ENCODE data around the gene ABR. TPM values are rescaled to one million over a fixed set of nuclear protein-coding genes. Genes with fewer than 3 reads are reported as not detected.

ABR gene
- total and polyA plus RNA-seq, 4 experiments from 2014 or later = 7.2 to 157 (median 86.1) TPM

GRCh38 chr17:1043601-1044251 is 136.1 kb downstream of the ABR start:
- POLR2A ChIA-PET (ENCODE audit: partially characterized antibody) = no interaction called here
- Histone ChIP-seq H3K9me3 (ENCODE audit: control insufficient read depth in 1 of 2, low read length in 2 of 2) (no peaks in the 10 kb centered on the region), H3K27ac (ENCODE audit: low read depth, low read length) (no peak overlapping the region), H3K27me3 (ENCODE audit: insufficient read depth, low read length) (no peaks in the 10 kb centered on the region), H3K4me3 (ENCODE audit: low read length in 2 of 2) (no peak overlapping the region), H3K36me3 (ENCODE audit: insufficient read depth, low read length) (peaks cover 10% of the 10 kb centered on the region), H3K4me1 (ENCODE audit: insufficient read depth, low read length) (no peaks in the 10 kb centered on the region)
- Mint-ChIP-seq H3K9me3 (no peaks in the 10 kb centered on the region), H3K4me3 (no peak overlapping the region), H3K27ac (no peak overlapping the region), H3K36me3 (peaks cover 21 to 31% of the 10 kb centered on the region in 2 donors), H3K27me3 (no peaks in the 10 kb centered on the region), H3K4me1 (peaks cover 0 to 15% (median 5%) of the 10 kb centered on the region in 4 donors)
- no peak for DNase-seq
- CTCF ChIA-PET (ENCODE audit: partially characterized antibody) = interaction anchor here (1.1 to 3.0 kb wide), 2 partner anchors 12 to 14 kb away, joined by 3 to 10 read pairs; no protein-coding TSS in a partner anchor
- intact Hi-C loops (cut with micrococcal nuclease) = no loop called here

- no peak overlapping the region for H3K4me3 Mint-ChIP-seq
These were observed 137.3 kb downstream of the ABR start for GRCh38 chr17:1042486-1042885.

GRCh38 chr17:1041746-1042145 is 138.0 kb downstream of the ABR start:
- peaks cover 21 to 26% of the 10 kb centered on the region in 2 donors for H3K36me3 Mint-ChIP-seq
- no peak for DNase-seq
- no peaks in the 10 kb centered on the region for H3K9me3 Mint-ChIP-seq
- Histone ChIP-seq H3K27me3 (ENCODE audit: insufficient read depth, low read length) (no peaks in the 10 kb centered on the region), H3K36me3 (ENCODE audit: insufficient read depth, low read length) (peaks cover 10% of the 10 kb centered on the region), H3K4me3 (ENCODE audit: low read length in 2 of 2) (no peak overlapping the region), H3K9me3 (ENCODE audit: control insufficient read depth in 1 of 2, low read length in 2 of 2) (no peaks in the 10 kb centered on the region), H3K4me1 (ENCODE audit: insufficient read depth, low read length) (no peaks in the 10 kb centered on the region), H3K27ac (ENCODE audit: low read depth, low read length) (no peak overlapping the region)
- peak overlapping the region in 2 of 7 donors; percentile 74 to 87 for H3K27ac Mint-ChIP-seq
- ChIA-PET POLR2A (ENCODE audit: partially characterized antibody) (no interaction called here), CTCF (ENCODE audit: partially characterized antibody) (no interaction called here)
- peaks cover 0 to 15% (median 5%) of the 10 kb centered on the region in 4 donors for H3K4me1 Mint-ChIP-seq
- intact Hi-C loops (cut with micrococcal nuclease) = no loop called here
- no peak overlapping the region for H3K4me3 Mint-ChIP-seq
- no peaks in the 10 kb centered on the region for H3K27me3 Mint-ChIP-seq

More at GRCh38 chr17:1042486-1042885, 137.3 kb downstream of the ABR start:
- POLR2A ChIA-PET (ENCODE audit: partially characterized antibody) = no interaction called here
- Histone ChIP-seq H3K4me1 (ENCODE audit: insufficient read depth, low read length) (no peaks in the 10 kb centered on the region), H3K27me3 (ENCODE audit: insufficient read depth, low read length) (no peaks in the 10 kb centered on the region), H3K9me3 (ENCODE audit: control insufficient read depth in 1 of 2, low read length in 2 of 2) (no peaks in the 10 kb centered on the region), H3K36me3 (ENCODE audit: insufficient read depth, low read length) (peaks cover 10% of the 10 kb centered on the region), H3K4me3 (ENCODE audit: low read length in 2 of 2) (no peak overlapping the region), H3K27ac (ENCODE audit: low read depth, low read length) (no peak overlapping the region)
- DNase-seq = no peak
- intact Hi-C loops (cut with micrococcal nuclease) = no loop called here
- peak overlapping the region in 1 of 7 donors; percentile 4 for H3K27ac Mint-ChIP-seq
- H3K9me3 Mint-ChIP-seq = no peaks in the 10 kb centered on the region
- peaks cover 21 to 27% of the 10 kb centered on the region in 2 donors for H3K36me3 Mint-ChIP-seq
- CTCF ChIA-PET (ENCODE audit: partially characterized antibody) = no interaction called here
- peaks cover 0 to 15% (median 5%) of the 10 kb centered on the region in 4 donors for H3K4me1 Mint-ChIP-seq
- H3K27me3 Mint-ChIP-seq = no peaks in the 10 kb centered on the region

- Mint-ChIP-seq H3K4me1 (peaks cover 0 to 12% (median 5%) of the 10 kb centered on the region in 4 donors), H3K9me3 (no peaks in the 10 kb centered on the region), H3K36me3 (peaks cover 19 to 21% of the 10 kb centered on the region in 2 donors), H3K4me3 (no peak overlapping the region), H3K27ac (no peak overlapping the region), H3K27me3 (no peaks in the 10 kb centered on the region)
- Histone ChIP-seq H3K27me3 (ENCODE audit: insufficient read depth, low read length) (no peaks in the 10 kb centered on the region), H3K9me3 (ENCODE audit: control insufficient read depth in 1 of 2, low read length in 2 of 2) (no peaks in the 10 kb centered on the region), H3K4me1 (ENCODE audit: insufficient read depth, low read length) (no peaks in the 10 kb centered on the region), H3K27ac (ENCODE audit: low read depth, low read length) (no peak overlapping the region), H3K36me3 (ENCODE audit: insufficient read depth, low read length) (peaks cover 10% of the 10 kb centered on the region), H3K4me3 (ENCODE audit: low read length in 2 of 2) (no peak overlapping the region)
- ChIA-PET POLR2A (ENCODE audit: partially characterized antibody) (no interaction called here), CTCF (ENCODE audit: partially characterized antibody) (interaction anchor here (1.4 kb wide), 1 partner anchor 16 kb away, joined by 4 read pairs; no protein-coding TSS in a partner anchor)
- DNase-seq = no peak
- intact Hi-C loops (cut with micrococcal nuclease) = no loop called here
These were observed 139.6 kb downstream of the ABR start for GRCh38 chr17:1040216-1040600.

GRCh38 chr17:1039511-1040215 is 140.1 kb downstream of the ABR start:
- intact Hi-C loops (cut with micrococcal nuclease) = no loop called here
- POLR2A ChIA-PET (ENCODE audit: partially characterized antibody) = no interaction called here
- Histone ChIP-seq H3K27me3 (ENCODE audit: insufficient read depth, low read length) (no peaks in the 10 kb centered on the region), H3K4me1 (ENCODE audit: insufficient read depth, low read length) (no peaks in the 10 kb centered on the region), H3K36me3 (ENCODE audit: insufficient read depth, low read length) (peaks cover 10% of the 10 kb centered on the region), H3K9me3 (ENCODE audit: control insufficient read depth in 1 of 2, low read length in 2 of 2) (no peaks in the 10 kb centered on the region), H3K27ac (ENCODE audit: low read depth, low read length) (no peak overlapping the region), H3K4me3 (ENCODE audit: low read length in 2 of 2) (no peak overlapping the region)
- Mint-ChIP-seq H3K4me1 (peaks cover 0 to 10% (median 3%) of the 10 kb centered on the region in 4 donors), H3K36me3 (peaks cover 15 to 16% of the 10 kb centered on the region in 2 donors), H3K27ac (no peak overlapping the region), H3K27me3 (no peaks in the 10 kb centered on the region), H3K9me3 (no peaks in the 10 kb centered on the region), H3K4me3 (no peak overlapping the region)
- no peak for DNase-seq
- CTCF ChIA-PET (ENCODE audit: partially characterized antibody) = interaction anchor here (1.4 kb wide), 1 partner anchor 17 kb away, joined by 4 read pairs; no protein-coding TSS in a partner anchor

GRCh38 chr17:1039123-1039507 is 140.7 kb downstream of the ABR start:
- H3K27me3 Mint-ChIP-seq = no peaks in the 10 kb centered on the region
- peaks cover 10% of the 10 kb centered on the region for H3K36me3 ChIP-seq (ENCODE audit: insufficient read depth, low read length)
- ChIA-PET POLR2A (ENCODE audit: partially characterized antibody) (no interaction called here), CTCF (ENCODE audit: partially characterized antibody) (no interaction called here)
- H3K27ac Mint-ChIP-seq = no peak overlapping the region
- H3K27ac ChIP-seq (ENCODE audit: low read depth, low read length) = no peak overlapping the region
- intact Hi-C loops (cut with micrococcal nuclease) = no loop called here
- H3K4me3 ChIP-seq (ENCODE audit: low read length in 2 of 2) = no peak overlapping the region
- H3K4me3 Mint-ChIP-seq = no peak overlapping the region
- H3K27me3 ChIP-seq (ENCODE audit: insufficient read depth, low read length) = no peaks in the 10 kb centered on the region
- H3K4me1 Mint-ChIP-seq = peaks cover 0 to 10% (median 1%) of the 10 kb centered on the region in 4 donors
- H3K9me3 ChIP-seq (ENCODE audit: control insufficient read depth in 1 of 2, low read length in 2 of 2) = no peaks in the 10 kb centered on the region
- H3K9me3 Mint-ChIP-seq = no peaks in the 10 kb centered on the region
- H3K36me3 Mint-ChIP-seq = peaks cover 14% of the 10 kb centered on the region in 2 donors
- no peak for DNase-seq
- no peaks in the 10 kb centered on the region for H3K4me1 ChIP-seq (ENCODE audit: insufficient read depth, low read length)

- ChIA-PET CTCF (ENCODE audit: partially characterized antibody) (no interaction called here), POLR2A (ENCODE audit: partially characterized antibody) (no interaction called here)
- intact Hi-C loops (cut with micrococcal nuclease) = no loop called here
- peaks cover 14% of the 10 kb centered on the region in 2 donors for H3K36me3 Mint-ChIP-seq
- Histone ChIP-seq H3K27ac (ENCODE audit: low read depth, low read length) (no peak overlapping the region), H3K9me3 (ENCODE audit: control insufficient read depth in 1 of 2, low read length in 2 of 2) (no peaks in the 10 kb centered on the region), H3K27me3 (ENCODE audit: insufficient read depth, low read length) (no peaks in the 10 kb centered on the region), H3K36me3 (ENCODE audit: insufficient read depth, low read length) (peaks cover 10% of the 10 kb centered on the region), H3K4me3 (ENCODE audit: low read length in 2 of 2) (no peak overlapping the region), H3K4me1 (ENCODE audit: insufficient read depth, low read length) (no peaks in the 10 kb centered on the region)
- peaks cover 0 to 10% (median 1%) of the 10 kb centered on the region in 4 donors for H3K4me1 Mint-ChIP-seq
- no peak for DNase-seq
- no peak overlapping the region for H3K4me3 Mint-ChIP-seq
- no peaks in the 10 kb centered on the region for H3K9me3 Mint-ChIP-seq
- H3K27ac Mint-ChIP-seq = peak overlapping the region in 1 of 7 donors; percentile 30
- no peaks in the 10 kb centered on the region for H3K27me3 Mint-ChIP-seq
These were observed 141.2 kb downstream of the ABR start for GRCh38 chr17:1038459-1039122.
